NAMALWA (cell line): ENCODE data around the gene TSPEAR.
A peak's percentile ranks its signal among the peaks of the same experiment; 100 is the strongest.

Source experiments
- DNase-seq: peaks from one replicate; pipeline ENCODE4 v3.0.0-alpha.2; 2015; ENCODE audit warnings: low spot score

TSPEAR gene

DNA sequence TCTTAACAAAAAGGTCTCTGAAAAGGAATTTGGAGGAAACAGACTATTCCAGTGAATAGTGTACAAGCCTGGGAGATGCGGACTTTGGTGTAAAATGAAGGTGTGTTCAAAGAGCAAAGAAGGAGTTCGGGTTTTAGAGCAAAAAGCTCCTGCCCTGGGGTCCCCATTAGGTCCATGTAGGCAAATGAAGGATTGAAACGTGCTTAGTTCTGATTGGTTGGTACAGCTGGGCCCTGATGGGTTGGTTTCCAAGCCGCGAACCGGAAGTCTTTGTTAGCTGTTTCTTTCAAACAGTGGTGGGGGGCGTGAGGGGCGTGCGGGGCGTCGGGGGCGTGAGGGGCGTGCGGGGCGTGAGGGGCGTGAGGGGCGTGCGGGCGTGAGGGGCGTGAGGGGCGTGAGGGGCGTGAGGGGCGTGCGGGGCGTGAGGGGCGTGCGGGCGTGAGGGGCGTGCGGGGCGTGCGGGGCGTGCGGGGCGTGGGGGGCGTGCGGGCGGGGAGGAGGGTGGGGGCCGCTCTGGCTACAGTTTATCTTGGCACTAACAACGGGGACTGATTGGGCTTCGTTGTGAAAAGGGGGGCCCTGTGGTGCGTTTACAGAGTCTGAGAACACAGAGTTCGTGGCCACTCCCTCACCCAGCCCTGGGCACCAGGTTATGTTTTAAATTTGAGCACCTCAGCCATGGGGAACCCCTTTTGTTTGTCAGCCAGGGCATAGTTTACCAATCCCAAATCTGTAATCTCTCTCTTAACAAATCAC, 226.7 kb downstream of the TSPEAR start:
- DNase-seq: no peak

DNA sequence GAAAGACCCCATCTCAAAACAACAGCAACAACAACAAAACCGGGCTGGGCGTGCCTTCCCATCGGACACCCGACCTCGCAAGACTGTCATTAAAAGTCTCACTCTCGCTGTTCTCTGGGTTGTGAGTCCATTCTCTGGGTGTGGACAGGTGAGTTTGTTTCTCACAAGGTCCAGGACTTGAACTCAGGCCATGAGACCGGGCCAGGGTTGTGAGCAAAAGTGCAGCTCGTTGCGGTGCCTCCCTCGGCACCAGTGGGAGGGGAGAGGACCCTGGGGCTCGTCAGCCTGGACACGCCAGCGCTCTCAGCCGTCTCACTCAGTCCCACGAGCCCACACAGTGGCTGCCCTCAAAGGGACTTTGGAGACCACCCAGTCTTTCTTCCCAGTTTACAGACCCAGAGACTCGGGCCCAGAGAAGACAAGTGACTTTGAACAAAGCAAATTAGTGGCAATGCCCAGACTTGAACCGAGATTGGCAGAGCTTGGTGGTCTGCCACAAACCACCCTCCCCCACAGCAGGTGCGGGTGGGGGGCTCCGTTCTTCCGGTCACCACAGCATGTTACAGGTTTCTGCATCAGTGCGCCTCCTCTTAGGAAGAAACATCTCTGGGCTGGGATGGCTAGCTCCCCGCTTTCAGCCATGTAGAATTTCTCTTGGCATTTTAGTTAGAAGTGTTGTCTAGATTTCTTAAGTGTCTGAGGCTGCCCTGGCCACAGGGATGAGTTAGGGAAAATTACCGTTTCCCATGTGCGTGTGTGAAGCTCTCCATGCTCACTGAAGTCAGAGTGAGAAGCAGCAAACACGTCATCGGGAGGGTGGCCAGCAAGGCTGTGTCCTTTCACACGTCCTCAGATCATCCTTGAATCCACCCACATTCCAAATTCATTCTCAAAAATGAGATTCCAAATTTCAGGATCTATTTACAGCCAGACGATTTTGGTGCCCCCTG, 227.8 kb downstream of the TSPEAR start:
- no peak for DNase-seq

DNA sequence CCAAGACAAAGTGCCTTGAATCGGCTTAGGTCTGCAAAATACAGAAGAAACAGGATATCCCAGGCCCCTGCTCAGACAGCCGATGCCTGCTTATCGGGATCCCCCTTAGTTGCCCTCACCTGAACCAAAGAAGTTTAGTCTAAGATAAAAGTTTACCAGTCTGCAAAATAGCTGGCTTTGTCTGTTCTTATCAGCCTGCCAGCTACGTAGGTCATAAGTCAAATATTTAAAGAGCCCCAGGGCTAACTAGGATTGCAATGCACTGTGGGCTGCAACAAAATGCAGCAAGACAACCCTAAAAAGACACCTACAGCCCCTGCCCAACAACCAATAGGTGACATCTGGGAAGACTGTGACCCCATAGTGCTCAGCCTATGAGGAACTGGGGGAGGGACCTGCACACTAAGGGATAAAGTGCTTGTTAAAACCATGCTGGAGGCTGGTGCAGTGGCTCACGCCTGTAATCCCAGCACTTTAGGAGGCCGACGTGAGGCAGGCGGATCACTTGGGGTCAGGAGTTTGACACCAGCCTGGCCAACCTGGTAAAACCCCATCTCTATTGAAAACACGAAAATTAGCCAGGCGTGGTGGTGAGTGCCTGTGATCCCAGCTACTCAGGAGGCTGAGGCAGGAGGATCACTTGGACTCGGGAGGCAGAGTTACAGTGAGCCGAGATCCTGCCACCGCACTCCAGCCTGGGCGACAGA, 228.6 kb downstream of the TSPEAR start:
- peak; percentile 10 for DNase-seq

DNA sequence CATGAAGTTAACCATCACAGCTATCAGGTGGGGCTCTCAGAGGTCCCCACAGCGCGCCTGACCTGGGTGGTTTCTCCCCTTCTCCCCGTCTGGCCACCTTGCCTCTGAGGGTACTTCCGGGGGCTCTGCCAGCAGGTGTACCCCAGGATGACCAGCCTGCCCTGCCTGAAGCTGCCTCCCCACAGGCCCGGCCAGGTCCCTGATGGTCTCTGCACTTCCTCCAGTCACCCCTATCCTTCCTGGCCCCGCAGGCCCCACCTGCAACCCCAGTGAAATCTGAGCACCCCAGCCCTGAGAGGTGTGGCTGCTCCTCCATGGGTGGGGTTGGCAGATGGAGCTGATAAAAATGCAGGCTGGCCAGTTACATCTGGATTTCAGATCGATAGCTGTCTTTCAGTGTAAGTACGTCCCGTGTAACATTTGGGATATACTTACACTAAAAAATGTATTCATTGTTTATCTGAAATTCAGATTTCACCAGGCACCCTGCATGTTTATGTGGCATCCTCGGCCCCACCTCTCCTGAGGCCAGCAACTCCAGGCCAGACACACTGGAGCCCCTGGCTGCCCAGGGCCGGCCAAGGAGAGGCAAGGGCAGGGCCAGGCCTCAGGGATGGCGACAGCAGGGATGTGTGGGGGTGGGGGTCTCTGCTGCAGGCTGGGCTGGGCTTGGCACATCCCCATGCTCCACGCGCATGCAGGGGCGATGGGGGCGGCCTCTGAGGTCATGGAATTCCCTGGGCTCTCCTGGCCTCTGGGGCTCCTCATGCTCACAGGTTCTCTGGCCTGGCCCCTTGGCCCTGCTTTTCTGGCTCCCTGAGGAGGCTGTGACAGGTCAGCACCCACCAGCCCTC, 230.9 kb downstream of the TSPEAR start:
- DNase-seq: no peak

DNA sequence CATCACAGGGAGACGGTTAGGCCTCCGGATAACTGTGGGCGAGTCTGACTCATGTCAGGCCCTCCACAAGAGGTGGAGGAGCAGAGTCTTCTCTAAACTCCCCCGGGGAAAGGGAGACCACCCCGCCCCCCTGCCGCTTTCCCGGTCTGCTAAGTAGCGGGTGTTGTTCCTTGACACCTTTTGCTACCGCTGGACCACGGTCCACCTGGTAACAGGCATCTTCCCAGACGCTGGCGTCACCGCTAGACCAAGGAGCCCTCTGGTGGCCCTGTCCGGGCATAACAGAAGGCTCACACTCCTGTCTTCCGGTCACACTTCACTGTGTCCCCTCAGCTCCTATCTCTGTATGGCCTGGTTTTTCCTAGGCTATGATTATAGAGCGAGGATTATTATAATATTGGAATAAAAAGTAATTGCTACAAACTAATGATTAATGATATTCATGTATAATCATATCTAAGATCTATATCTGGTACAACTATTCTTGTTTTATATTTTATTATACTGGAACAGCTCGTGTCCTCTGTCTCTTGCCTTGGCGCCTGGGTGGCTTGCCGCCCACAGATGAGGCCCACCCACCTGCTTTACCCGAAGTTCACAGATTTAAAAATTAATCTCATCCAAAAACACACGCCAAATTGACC, 231.7 kb downstream of the TSPEAR start:
- DNase-seq: peak; percentile 46

DNA sequence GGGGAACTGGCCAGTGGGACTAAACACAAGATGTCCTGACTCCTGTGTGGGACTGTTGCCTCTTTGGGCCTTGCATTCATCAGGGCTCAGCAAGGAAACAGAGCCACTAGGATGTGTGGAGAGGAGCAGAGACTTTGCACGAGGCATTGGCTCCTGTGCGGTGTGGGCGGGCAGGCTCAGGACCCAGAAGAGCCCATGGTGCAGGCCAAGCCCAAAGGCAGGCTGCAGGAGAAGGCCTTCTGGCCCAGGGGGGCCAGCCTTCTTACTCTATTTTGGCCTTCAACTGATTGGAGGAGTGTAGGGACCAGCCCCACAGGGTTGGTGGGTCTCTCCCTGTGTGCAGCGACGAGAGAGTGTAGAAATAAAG, 232.6 kb downstream of the TSPEAR start:
- no peak for DNase-seq

DNA sequence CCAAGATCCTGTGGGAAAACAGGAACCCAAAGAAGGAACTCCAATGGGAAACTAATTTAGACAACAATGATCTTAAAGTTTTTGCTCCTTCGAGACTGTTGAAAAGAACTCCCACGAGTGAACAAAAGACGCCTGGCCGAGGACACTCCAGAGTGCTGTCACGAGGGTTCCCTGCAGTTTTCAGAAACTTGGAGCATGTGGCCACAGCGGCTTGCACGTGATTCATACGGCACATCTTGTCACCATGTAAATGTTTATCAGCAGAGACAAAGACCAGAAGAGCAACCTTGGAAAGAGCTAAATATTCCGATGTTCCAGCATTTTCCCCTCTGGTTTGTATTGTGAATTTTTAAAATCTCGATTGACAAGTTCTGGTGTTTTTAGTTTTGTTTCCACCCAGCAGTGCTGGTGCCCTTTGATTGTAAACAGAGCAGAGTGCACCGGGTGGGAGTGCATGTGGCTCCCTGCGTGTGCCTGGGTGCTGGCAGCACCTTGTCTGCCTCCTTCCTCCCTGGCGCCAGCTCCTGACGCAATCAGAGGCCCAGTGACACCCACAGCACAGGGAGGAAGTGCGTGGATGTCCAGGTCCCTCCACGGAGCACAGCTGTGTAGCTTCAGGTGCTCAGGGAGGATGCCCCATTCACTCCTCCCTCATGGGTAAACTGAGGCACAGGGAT, 233.1 kb downstream of the TSPEAR start:
- no peak for DNase-seq

DNA sequence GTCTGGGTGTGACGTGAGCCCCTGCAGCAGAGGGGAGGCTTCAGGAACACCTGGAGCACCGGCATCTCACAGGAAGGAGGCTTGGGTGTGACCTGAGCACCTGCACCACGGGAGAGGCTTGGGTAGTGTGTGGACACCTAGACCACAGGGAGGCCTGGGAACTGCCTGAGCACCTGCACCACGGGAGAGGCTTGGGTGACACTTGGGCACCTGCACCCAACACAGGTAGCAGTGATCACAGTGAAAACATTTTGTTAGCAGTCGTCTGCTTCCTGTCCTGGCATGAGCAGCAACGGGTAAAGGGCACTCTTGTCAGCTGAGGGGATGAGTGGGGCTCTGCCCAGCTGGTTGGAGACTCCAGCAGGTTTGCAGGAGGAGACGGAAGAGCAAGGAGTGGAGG, 233.7 kb downstream of the TSPEAR start:
- no peak for DNase-seq

DNA sequence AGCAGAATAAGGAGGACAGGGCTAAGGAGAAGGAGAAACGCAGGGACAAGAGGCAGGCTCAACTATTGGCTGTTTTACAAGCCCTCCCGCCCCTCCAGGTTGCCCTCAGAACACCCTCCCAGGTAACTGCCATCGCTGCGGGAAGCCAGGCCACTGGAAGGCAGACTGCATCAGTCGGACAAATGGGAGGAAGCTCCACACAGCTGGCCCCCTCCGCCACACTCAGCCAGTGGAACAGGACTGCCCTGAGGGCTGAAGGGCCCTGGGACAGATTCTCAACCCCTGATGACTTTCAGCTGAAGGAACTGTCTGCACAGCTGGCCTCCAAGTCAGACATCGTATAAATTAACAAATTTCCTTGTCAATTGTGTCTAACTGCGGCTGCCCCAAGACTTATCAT, 234.2 kb downstream of the TSPEAR start:
- no peak for DNase-seq

DNA sequence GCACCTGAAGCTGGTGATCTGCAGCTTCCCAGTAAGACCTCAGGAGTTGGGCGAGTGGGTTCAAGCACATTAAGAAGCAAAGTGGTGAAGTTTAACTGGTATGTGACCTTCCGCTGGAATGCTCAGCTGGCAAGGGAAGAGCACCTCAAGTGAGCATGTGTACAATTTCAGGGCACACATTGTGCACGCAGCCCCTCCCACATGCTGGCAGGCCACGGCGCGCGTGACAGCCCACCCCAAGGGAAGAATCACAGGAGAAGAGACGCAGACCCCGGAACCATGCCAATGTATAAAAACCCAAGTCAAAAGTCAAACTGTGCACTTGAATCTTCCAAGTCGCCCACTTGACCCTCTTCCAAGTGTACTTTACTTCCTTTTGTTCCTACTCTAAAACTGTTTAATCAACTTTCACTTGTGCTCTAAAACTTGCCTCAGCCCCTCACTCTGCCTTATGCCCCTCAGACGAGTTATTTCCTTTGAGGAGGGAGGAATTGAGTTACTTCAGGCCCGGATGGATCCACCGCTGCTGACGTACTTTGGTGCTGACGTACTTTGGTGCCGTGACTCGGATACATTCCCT, 236.0 kb downstream of the TSPEAR start:
- no peak for DNase-seq

DNA sequence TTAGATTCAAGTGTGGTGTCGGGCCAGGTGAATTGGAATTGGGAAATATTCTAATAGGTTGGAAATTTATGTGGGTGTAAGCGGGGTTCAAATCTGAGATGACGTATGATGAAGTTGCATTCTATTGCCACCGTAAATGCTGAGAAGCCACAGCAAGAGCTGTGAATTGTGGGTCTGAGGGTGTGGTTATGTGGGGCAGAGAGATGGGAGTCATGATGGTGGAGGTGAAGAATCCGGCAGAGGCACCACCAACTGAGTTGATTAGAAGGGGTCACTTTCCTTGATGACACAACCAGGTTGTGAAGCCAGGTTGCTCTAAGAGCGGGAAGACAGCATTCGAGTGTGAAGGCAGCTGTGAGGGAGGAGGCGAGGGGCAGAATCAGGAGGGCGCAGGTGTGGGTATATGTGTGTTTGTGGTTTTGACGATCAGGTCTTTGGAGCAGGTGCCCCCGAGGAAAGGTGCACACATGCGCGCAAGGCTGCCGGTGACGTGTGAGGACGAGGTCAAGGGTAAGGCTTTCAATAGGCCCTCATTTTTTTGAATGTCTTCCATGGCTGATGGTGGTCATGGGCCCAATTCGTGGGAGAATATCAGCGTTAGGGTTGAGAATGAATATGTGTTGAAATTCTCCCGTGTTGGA, 237.3 kb downstream of the TSPEAR start:
- no peak for DNase-seq

DNA sequence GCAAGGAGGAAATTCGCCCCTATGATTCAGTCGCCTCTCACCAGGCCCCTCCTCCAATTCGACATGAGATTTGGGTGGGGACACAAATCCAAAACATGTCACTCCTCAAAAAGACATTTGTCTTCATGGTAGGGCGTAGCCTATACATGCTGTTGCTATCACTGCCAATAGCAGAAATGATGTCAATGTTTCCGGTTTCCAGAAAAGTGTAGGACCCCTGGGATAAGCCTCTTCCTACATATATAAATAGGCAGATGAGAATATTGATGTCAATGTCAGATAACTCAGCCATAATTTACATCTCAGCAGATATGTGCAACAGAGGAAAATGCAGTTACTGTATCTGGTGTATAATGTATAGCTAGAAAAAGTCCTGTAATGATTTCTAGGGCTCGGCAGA, 239.4 kb downstream of the TSPEAR start:
- no peak for DNase-seq

DNA sequence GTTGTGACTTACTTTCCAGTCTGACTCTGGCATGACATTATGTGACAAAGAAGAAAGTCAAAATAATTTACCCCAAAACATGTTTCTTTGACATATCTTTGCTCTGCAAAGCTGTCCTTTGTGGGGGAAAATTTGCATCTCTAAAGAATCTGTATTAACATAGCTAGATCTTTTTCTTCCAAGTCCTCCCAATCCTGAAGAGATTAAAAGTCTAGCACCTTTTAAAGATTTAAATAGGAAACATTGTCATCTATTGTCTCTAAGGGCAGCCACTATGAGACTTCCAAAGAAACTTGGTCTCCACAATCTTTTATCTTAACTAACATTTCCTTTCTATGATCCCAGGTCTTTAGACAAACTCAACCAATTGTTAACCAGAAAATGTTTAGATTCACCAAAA, 240.0 kb downstream of the TSPEAR start:
- DNase-seq: no peak

DNA sequence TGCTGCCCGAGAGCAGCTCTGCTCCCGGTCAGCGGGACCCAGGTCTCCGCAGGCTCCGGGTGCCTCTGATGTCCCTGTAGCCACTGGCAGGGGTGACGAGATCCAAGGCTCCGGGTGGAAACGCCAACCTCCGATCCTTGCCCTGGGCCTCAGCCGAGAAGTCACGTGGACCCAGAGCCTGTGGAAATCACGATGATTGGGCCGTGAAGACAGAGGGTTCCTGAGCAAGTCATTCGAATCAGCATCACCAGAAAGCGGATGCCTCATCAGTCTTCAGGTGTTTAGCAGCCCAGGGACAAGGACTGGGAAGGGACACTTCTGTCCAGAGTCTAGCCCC, 243.5 kb downstream of the TSPEAR start:
- DNase-seq: no peak

DNA sequence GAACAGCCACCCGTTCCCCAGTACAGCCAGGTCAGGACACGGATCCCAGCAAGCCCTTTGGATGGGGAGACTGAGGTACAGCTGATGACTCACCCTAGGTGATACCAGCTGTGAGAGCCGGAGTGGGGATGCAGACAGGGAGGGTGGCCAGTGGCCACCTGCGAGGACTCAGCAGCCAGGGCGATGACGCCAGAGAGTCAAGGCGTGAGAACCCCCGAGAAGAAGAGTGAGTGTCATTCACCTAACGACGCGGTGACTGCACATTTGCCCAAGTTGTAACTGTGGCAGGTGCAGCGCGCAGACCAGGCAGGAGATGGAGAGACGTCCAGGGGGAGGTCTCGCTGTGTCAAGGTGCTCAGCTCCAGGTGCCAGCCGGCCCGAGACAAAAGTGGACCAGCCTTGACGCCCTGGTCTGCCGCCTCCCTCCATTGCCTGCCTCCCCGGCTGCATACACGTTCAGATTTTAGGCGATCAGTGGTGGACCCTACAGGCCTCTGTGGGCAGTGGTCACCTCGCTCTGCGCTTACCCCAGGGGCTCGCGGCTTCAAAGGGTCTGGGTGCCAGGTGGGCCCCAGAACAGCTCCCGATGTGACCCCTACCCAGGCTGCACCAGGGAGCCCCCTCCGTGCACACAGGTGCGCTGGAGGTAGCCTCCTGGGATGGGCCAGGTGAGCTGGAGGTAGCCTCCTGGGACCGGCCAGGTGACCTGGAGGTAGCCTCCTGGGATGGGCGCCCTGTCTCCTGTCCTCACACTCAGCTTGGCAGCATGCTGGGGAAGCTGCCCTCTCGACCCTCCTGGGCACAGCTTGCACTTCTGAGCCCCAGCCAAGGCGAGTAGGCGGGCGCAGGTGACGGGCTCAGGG, 244.1 kb downstream of the TSPEAR start:
- no peak for DNase-seq

DNA sequence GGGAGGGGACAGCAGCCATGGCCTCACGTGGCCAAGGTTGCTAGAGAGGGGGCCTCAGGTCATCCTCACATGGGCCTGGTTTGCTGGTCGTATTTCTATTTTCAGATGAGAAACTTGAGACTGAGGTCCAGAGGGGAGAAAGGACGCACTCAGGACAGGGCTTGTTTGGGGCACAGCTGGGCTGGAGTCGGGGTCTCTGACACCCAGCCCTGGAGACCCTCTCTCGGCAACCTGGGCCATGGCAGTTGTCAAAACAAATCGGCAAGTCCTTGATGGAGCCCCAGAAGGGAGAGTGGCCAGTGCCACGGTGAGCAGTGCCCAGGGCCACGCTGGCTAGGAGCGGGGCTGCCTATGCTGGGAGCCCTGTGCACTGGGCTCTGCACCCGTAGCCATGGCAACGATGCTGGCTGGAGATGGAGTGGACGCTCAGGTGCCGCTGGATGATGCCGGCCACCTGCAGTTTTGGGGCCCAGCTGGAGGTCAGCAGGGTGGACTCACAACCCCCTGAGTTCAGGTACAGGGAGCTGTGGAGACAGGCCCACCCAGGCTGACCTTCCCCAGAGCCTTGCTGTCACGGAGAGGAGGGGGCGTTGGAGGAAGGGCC, 244.9 kb downstream of the TSPEAR start:
- no peak for DNase-seq

DNA sequence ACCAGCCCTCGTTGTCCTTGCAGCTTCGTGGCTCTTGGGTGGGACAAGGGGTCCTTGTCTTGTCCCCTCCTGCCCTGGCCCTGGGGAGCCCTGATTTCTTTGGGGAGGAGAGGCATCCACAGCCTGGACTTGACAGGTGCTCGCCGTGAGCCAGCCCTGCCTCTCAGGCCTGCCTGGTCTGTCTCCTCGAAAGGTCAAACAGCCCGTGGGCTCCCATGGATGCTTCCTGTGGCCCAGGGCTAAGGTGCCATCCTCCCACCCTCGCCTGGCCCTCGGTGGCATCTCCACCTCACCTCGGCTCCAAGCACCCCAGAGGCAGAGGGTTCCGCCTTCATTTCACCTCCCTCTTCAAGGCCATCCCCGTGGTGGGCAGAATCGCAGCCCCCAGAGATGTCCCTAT, 247.0 kb downstream of the TSPEAR start:
- no peak for DNase-seq

DNA sequence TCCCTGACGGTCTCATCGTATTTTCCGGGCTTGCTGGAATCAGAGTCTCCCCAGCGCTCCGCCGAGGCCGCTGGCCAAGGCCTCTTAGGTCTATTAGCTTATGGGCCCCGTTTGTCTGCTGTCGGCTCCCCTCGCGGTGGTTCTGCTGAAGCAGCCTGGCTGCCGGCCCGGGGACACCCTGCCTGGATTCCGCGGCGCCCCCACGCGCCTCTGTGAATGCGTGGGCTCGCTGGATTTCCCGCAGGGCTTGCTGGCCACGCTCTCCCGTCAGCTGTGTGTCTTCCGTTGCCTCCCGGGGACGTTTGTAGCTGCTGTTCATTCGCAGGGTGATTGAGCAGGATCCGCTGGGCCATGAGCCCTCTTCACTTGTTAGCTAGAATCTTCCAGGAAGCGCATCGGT, 247.6 kb downstream of the TSPEAR start:
- DNase-seq: no peak

DNA sequence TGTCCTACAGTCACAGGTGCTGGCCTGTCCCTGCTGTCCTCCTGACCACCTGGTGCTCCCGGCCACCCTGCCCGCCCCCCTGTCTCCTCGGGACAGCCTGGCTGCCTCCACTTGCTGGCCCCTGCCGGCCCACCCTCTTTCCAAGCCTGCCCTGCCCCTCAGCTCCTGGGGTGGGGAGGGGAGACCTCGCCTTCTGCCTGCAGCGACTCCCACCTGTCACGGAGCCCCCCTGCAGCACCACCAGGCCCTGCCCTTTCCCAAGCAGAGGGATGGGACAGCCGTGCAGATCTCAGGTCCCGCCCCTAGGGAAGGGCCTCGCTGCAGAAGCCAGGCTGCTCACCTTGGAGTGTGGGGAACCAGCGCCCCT, 248.6 kb downstream of the TSPEAR start:
- DNase-seq: no peak
